ENCODE data around the gene NTRK1.

NTRK1 gene

GRCh38 chr1:156868341-156868740 lies 7.7 kb downstream of the NTRK1 start:
- TF ChIP-seq CTCF (IDR thresholded peaks at IDR 0.05; ENCODE audit: low read depth, low read length, missing control alignments), result no peak
- no peak overlapping the region for H3K4me3 ChIP-seq (ENCODE audit: low read depth, low read length)
- no peak for DNase-seq (ENCODE audit: low read depth)

- no peak for TF ChIP-seq CTCF (IDR thresholded peaks at IDR 0.05; ENCODE audit: low read depth, low read length, missing control alignments)
- no peak for DNase-seq (ENCODE audit: low read depth)
- no peak overlapping the region for H3K4me3 ChIP-seq (ENCODE audit: low read depth, low read length)
Measured at GRCh38 chr1:156869455-156869854, 8.8 kb downstream of the NTRK1 start.

- no peak for TF ChIP-seq CTCF (IDR thresholded peaks at IDR 0.05; ENCODE audit: low read depth, low read length, missing control alignments)
- no peak overlapping the region for H3K4me3 ChIP-seq (ENCODE audit: low read depth, low read length)
- DNase-seq (ENCODE audit: low read depth), result no peak
Measured at GRCh38 chr1:156873659-156874058, 13.0 kb downstream of the NTRK1 start.

- DNase-seq (ENCODE audit: low read depth), result no peak
- H3K4me3 ChIP-seq (ENCODE audit: low read depth, low read length), result no peak overlapping the region
- TF ChIP-seq CTCF (IDR thresholded peaks at IDR 0.05; ENCODE audit: low read depth, low read length, missing control alignments), result no peak
Measured at GRCh38 chr1:156874142-156874541, 13.5 kb downstream of the NTRK1 start.

GRCh38 chr1:156874572-156875340 lies 14.1 kb downstream of the NTRK1 start:
- no peak for TF ChIP-seq CTCF (IDR thresholded peaks at IDR 0.05; ENCODE audit: low read depth, low read length, missing control alignments)
- DNase-seq (ENCODE audit: low read depth), result no peak
- no peak overlapping the region for H3K4me3 ChIP-seq (ENCODE audit: low read depth, low read length)

GRCh38 chr1:156875341-156875615 lies 14.6 kb downstream of the NTRK1 start:
- no peak overlapping the region for H3K4me3 ChIP-seq (ENCODE audit: low read depth, low read length)
- no peak for TF ChIP-seq CTCF (IDR thresholded peaks at IDR 0.05; ENCODE audit: low read depth, low read length, missing control alignments)
- DNase-seq (ENCODE audit: low read depth), result no peak

- no peak overlapping the region for H3K4me3 ChIP-seq (ENCODE audit: low read depth, low read length)
Measured at GRCh38 chr1:156876281-156876680, 15.6 kb downstream of the NTRK1 start.

More at GRCh38 chr1:156876281-156876680, 15.6 kb downstream of the NTRK1 start:
- TF ChIP-seq CTCF (IDR thresholded peaks at IDR 0.05; ENCODE audit: low read depth, low read length, missing control alignments), result no peak
- DNase-seq (ENCODE audit: low read depth), result no peak

Measured in GM12864 (cell line).